ENCODE measurements around the gene ATXN7L2.
"Not testable (repeated sequence)": the region's sequence is repeated elsewhere in the genome, so short reads cannot be mapped to it uniquely, and the experiment has no call there.

ATXN7L2 gene

DNA sequence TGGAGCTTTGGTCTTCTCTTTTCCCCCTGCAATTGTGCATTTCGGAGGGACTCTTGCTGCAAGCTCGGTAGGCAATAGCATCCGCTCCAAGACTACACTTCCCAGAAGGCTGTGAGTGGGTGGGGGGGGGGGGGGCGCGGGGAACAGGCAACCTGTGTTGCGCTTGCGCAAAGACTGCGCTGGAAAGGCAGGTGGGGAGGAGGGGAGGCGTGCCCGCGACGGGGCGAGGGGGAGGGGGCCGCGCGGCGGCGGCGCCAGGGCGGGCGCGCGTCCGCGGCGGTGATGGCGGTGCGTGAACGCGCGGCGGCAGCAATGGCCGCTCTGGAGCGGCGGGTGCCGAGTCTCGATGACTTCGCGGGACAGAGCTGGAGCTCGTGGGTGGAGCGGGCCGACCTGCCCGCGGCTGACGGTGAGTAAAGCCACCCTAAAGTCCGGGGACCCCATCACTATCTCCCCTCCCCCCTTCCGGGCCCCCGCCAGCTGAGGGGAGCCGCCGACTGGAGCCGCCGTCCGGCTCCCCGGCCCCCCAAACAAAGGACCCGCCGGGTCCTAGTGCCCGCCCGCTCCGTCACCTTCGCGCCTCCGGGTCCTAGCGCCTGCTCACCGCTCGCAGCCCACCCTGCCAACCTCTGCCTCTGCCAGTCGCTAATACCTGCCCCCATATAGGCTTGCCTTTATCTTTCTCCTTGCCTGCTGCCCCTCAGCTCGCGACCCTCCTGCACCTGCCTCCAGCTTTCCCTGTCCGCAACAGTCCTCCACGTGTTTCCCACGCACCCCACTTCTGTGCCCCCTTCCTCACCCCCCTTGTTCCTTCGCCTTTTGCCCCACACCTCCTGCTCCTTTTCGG, at the start of gene ATXN7L2:
TSS of gene ATXN7L2 (plus strand) at position 234 of the 847 bp plus-strand sequence. CDS start at position 283, 49 bp downstream.
- DNase-seq (ENCODE audit: low read depth, low spot score): no peak

GRCh38 chr1:109434484-109434883, 49.2 kb upstream of the ATXN7L2 start:
- no peak for DNase-seq (ENCODE audit: low read depth, low spot score)

DNA sequence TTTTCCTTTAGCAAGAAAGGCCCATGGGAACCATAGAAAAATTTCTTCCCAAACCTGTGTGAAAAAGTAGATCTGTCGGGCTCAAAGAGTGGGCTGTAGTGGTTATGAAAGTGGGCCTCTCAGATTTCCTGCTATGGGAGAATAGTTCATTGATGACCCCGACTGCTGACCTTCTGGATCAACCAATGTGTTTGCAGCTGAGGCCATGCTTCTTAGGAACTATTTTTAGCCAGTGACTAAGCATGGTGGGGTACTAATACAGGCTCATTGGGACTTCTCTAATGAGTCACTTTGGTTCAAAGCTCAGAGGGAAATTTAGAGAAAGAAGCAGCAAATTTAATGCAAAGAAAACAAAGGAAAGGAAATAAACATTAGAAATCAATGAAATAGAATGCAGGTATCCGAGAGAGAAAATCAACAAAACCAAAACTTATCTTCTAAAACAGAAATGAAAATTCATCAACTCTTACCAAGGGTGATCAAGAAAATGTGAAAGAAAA, 44.9 kb upstream of the ATXN7L2 start:
- no peak for DNase-seq (ENCODE audit: low read depth, low spot score)

DNA sequence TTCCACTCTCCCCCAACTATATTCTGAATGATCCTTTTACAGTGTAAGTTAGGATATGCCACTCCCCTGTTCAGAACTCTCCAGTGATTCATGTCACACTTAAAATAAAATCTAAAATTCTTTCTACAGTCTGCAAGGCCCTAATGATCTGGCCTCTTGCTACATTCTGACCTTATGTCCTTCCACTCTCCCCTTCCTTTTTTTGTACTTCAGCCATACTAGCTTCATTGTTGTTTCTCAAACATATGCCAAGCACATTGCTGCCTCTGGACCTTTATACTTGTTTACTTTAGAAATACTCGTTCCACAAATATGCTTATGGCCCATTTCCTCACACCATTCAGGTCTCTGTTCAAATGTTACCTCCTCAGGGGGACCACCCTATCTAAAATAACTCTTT, 42.6 kb upstream of the ATXN7L2 start:
- DNase-seq (ENCODE audit: low read depth, low spot score): no peak

DNA sequence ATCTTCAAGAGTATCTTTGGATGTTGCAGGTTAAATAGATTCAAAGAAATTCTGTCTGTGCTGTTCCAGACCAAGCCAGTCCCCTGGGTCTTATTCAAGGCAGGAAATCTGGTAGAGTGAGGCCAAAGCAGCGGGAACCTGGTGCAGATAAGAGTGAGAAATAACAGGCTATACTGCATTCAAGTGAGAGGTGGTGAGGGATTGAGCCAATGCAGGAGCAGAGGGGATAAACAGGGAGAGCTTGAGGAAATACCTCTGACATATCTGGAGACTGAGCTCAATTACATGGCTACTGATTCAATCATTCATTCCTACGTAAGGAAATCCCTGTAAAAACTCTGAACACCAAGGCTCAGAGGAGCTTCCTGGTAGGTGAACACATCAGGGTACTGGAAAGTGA, 40.2 kb upstream of the ATXN7L2 start:
- no peak for DNase-seq (ENCODE audit: low read depth, low spot score)

DNA sequence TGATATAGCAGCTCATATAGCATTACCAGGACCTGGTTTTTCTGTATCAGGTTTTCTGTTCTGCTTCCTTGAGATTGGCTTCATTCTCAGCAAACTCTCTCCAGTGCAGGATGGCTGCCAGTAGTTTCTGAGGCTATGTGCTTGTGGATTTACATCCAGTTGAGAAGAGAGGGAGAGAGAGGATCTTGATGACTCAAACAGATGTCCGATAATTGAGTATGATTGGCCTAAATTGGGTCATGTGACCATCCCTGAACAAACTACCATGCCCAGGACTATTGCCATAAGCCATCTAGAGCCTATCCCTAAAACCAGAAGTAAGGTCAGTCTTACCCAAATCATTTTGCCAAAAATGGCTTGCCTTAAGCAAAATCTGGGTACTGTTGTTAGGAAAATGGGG, 39.4 kb upstream of the ATXN7L2 start:
- no peak for DNase-seq (ENCODE audit: low read depth, low spot score)

- not testable (repeated sequence) for DNase-seq (ENCODE audit: low read depth, low spot score)
Measured at GRCh38 chr1:109445949-109446695, 37.6 kb upstream of the ATXN7L2 start.

- no peak for DNase-seq (ENCODE audit: low read depth, low spot score)
Measured at GRCh38 chr1:109447524-109447923, 36.2 kb upstream of the ATXN7L2 start.

- no peak for DNase-seq (ENCODE audit: low read depth, low spot score)
Measured at GRCh38 chr1:109454497-109455133, 29.1 kb upstream of the ATXN7L2 start.

- no peak for DNase-seq (ENCODE audit: low read depth, low spot score)
Measured at GRCh38 chr1:109457819-109458218, 25.9 kb upstream of the ATXN7L2 start.

DNA sequence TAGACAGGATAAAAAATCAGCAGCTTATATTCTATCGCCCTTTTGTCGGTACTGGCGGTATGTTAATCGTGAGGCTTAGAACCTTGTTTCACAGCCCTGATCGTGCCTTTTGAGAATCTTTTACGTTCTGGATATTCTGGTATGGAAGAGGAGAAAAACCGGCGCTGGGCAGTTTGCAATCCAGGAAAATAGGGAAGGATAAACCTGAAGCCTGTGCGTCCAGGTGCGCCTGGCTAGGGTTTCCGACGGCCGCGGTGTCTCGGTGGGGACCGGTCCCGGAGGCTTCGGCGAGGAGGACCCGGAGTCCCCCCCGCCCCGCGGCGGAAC, 17.6 kb upstream of the ATXN7L2 start:
- DNase-seq (ENCODE audit: low read depth, low spot score): no peak

DNA sequence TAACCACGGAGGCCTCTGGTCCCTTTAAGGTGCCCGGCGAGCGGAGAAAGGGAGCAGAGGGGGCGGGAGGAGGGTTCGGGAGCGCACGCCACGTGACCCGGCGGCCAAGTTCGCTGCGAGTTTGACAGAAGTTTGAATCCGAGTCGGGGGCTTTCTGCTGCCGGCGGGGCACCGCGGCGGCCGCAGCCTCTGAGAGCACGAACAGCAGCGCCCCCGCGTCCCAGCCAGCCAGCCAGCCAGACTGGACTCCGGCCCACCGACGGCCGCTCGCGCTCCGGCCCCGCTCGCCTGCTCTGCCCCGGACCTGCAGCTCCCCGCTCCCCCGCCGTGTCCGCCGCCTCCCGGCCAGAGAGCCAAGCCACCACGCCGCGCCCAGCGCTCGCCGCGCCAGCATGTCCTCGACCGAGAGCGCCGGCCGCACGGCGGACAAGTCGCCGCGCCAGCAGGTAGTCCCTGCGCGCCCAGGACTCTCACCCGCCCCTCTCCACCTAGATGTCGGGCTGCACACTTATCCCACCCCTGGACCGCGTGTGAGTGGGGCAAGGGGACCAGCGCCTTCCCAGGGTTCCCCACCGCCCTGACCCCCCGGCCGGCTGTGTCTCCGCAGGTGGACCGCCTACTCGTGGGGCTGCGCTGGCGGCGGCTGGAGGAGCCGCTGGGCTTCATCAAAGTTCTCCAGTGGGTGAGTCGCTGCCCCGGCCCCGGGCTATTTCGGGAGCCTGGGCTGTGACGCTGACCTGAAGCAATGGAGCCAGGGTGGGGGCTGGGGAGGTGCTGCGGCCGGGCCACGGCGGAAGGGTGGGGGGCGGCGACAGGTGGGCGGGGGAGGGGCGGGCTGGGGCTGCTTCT, 17.0 kb upstream of the ATXN7L2 start, which contains the start of gene SYPL2:
TSS of gene SYPL2 (plus strand) at position 95 of the 849 bp plus-strand sequence. CDS start at position 393, 298 bp downstream.
- DNase-seq (ENCODE audit: low read depth, low spot score): no peak

- no peak for DNase-seq (ENCODE audit: low read depth, low spot score)
Measured at GRCh38 chr1:109467301-109467777, 16.4 kb upstream of the ATXN7L2 start.

DNA sequence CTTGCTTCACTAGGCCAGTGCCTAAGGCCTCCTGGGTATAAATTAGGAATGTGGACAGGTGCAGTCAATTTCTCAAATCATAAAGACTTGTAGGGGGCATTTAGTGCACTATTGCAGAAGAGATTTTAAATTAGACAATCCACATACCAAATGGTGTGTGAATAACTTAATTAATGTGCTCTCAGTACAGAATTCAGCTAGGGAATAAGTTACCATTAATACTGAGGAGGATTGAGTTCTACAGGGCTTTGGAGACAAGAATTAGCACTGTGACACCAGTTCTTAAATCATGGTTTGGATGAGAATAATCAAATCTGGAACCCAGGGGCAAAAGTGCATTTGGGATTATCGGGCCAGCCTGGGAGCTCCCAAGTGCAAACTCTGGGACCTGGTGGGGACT, 15.6 kb upstream of the ATXN7L2 start:
- DNase-seq (ENCODE audit: low read depth, low spot score): no peak

GRCh38 chr1:109468903-109469302, 14.8 kb upstream of the ATXN7L2 start:
- DNase-seq (ENCODE audit: low read depth, low spot score): no peak

GRCh38 chr1:109470245-109470644, 13.5 kb upstream of the ATXN7L2 start:
- no peak for DNase-seq (ENCODE audit: low read depth, low spot score)

DNA sequence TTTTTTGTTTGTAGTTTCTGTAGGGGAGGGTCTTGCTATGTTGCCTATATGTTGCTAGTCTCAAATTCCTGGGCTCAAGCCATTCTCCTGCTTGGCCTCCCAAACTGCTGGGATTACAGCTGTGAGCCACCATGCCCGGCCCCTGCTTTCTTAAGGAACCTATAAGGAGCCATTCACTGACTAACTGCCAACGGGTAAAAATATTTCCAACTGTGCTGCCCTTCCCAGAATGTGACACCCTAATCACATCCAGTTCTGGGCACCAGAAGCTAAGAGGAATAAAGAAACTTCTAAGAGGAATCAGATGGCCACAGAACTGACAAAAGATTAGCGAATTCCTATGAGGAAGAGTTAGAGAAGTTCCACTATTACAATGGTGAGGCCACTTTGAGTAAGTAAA, 10.9 kb upstream of the ATXN7L2 start:
- DNase-seq (ENCODE audit: low read depth, low spot score): no peak

DNA sequence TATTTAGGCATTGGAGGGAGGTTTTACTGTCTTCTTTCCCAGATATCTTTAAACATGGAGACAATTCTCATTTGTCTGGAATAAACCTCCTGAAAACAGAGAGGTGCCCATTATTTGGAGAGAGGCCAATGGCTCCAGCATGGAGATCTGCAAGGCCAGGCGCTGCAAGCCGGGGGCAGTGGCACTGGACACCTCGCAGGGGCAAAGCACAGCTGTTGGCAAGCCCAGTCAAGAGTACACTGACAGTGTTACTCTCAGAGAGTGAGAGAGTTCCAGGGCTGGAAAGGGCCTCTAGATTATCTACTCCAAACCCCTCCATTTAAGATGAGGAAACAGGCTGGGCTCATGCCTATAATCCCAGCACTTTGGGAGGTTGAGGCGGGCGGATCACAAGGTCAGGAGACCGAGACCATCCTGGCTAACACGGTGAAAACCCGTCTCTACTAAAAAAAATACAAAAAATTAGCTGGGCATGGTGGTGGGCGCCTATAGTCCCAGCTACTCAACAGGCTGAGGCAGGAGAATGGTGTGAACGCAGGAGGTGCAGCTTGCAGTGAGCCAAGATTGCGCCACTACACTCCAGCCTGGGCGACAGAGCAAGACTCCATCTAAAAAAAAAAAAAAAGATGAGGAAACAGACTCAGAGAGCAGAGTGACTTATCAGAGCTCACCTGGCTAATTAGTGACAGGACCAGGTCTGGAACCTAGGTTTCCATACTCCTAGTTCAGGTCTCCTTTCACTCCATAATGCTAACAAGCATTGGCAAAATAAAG, 10.2 kb upstream of the ATXN7L2 start:
- not testable (repeated sequence) for DNase-seq (ENCODE audit: low read depth, low spot score)

- DNase-seq (ENCODE audit: low read depth, low spot score): no peak
Measured at GRCh38 chr1:109474697-109475096, 9.0 kb upstream of the ATXN7L2 start.

GRCh38 chr1:109475261-109475660, 8.4 kb upstream of the ATXN7L2 start:
- DNase-seq (ENCODE audit: low read depth, low spot score): no peak

Measured in iPS DF 19.7 (cell line).